Measurements from ENCODE around the gene POFUT1. TPM values are rescaled to one million over a fixed set of nuclear protein-coding genes. Genes with fewer than 3 reads are reported as not detected.
A peak's percentile ranks its signal among the peaks of the same experiment; 100 is the strongest.

Gene POFUT1
- total RNA-seq: 10 to 100 TPM; 24.2 to 40.2 (median 28.7) TPM
- long read RNA-seq, full-length matches to known transcripts: 1 of 1 reads
- long read RNA-seq, partial matches to known transcripts: 0 of 1 reads
- long read RNA-seq, other reads (novel, unspliced or antisense): 0 of 1 reads

- no peaks in the 10 kb centered on the region for H3K27me3 ChIP-seq
- peaks cover 0 to 4% (median 0%) of the 10 kb centered on the region in 4 donors for H3K36me3 ChIP-seq
- no peaks in the 10 kb centered on the region for H3K9me3 ChIP-seq
- H3K4me1 ChIP-seq: peaks cover 0 to 58% (median 25%) of the 10 kb centered on the region in 4 donors
- ATAC-seq (peak; percentile 90 to 97 (median 94)), DNase-seq (peak; percentile 93 to 94 (median 93))
- intact Hi-C loops (cut with DNase I): no loop called here
- TF ChIP-seq POLR2A (IDR thresholded peaks at IDR 0.05) (peak; percentile 91), CTCF (IDR thresholded peaks at IDR 0.05) (peak in 2 of 4 donors; percentile 6 to 27)
- 2% methylated on average over 8 of the region's 74 CpGs for WGBS (ENCODE audit: insufficient coverage, low coverage, low lambda C conversion rate, missing lambda C conversion rate)
- H3K27ac ChIP-seq: peak within 1 kb of the TSS; percentile 87 to 93 (median 92)
- peak within 1 kb of the TSS; percentile 85 to 99 (median 96) for H3K4me3 ChIP-seq
These were observed at the start of gene POFUT1, which contains the start of gene PLAGL2 for GRCh38 chr20:32207626-32208498. Gene POFUT1, plus strand, starts transcription at chr20:32207880. Its CDS starts 62 bp downstream, at chr20:32207942. Gene PLAGL2, minus strand, starts transcription at chr20:32207743. Its CDS starts 5,565 bp downstream, at chr20:32202178.

- Histone ChIP-seq H3K27me3 (no peaks in the 10 kb centered on the region), H3K9me3 (no peaks in the 10 kb centered on the region), H3K36me3 (peaks cover 0 to 71% (median 28%) of the 10 kb centered on the region in 4 donors), H3K4me3 (no peak overlapping the region), H3K27ac (no peak overlapping the region), H3K4me1 (peaks cover 0 to 13% (median 5%) of the 10 kb centered on the region in 4 donors)
- intact Hi-C loops (cut with DNase I): loop anchor here in 1 of 2 donors (10.0 kb wide), 1 partner anchor 66 kb away; no protein-coding TSS in a partner anchor
- ATAC-seq: no peak
- TF ChIP-seq CTCF (IDR thresholded peaks at IDR 0.05) (no peak), POLR2A (IDR thresholded peaks at IDR 0.05) (no peak)
- 89% methylated on average over 6 of the region's 11 CpGs for WGBS (ENCODE audit: insufficient coverage, low coverage, low lambda C conversion rate, missing lambda C conversion rate)
- DNase-seq: peak in 2 of 3 donors; percentile 17 to 24
These were observed 49.3 kb upstream of the POFUT1 start for GRCh38 chr20:32158351-32158750.

GRCh38 chr20:32158943-32159660 lies 48.6 kb upstream of the POFUT1 start:
- TF ChIP-seq CTCF (IDR thresholded peaks at IDR 0.05): no peak
- TF ChIP-seq POLR2A (IDR thresholded peaks at IDR 0.05): no peak
- peaks cover 0 to 64% (median 27%) of the 10 kb centered on the region in 4 donors for H3K36me3 ChIP-seq
- H3K4me1 ChIP-seq: peaks cover 0 to 13% (median 5%) of the 10 kb centered on the region in 4 donors
- H3K9me3 ChIP-seq: no peaks in the 10 kb centered on the region
- ATAC-seq: no peak
- intact Hi-C loops (cut with DNase I): loop anchor here in 1 of 2 donors (10.0 kb wide), 1 partner anchor 66 kb away; no protein-coding TSS in a partner anchor
- no peak overlapping the region for H3K27ac ChIP-seq
- no peak overlapping the region for H3K4me3 ChIP-seq
- 100% methylated on average over 2 of the region's 4 CpGs for WGBS (ENCODE audit: insufficient coverage, low coverage, low lambda C conversion rate, missing lambda C conversion rate)
- no peaks in the 10 kb centered on the region for H3K27me3 ChIP-seq
- peak in 2 of 3 donors; percentile 5 to 6 for DNase-seq

GRCh38 chr20:32159766-32160221 lies 47.9 kb upstream of the POFUT1 start:
- Histone ChIP-seq H3K4me1 (peaks cover 0 to 10% (median 4%) of the 10 kb centered on the region in 4 donors), H3K27ac (no peak overlapping the region), H3K4me3 (no peak overlapping the region), H3K36me3 (peaks cover 0 to 64% (median 25%) of the 10 kb centered on the region in 4 donors), H3K27me3 (no peaks in the 10 kb centered on the region), H3K9me3 (no peaks in the 10 kb centered on the region)
- no peak for TF ChIP-seq POLR2A (IDR thresholded peaks at IDR 0.05)
- no peak for TF ChIP-seq CTCF (IDR thresholded peaks at IDR 0.05)
- DNase-seq (peak in 2 of 3 donors; percentile 36 to 39), ATAC-seq (no peak)
- intact Hi-C loops (cut with DNase I): loop anchor here in 1 of 2 donors (10.0 kb wide), 1 partner anchor 65 kb away; no protein-coding TSS in a partner anchor
- WGBS (ENCODE audit: insufficient coverage, low coverage, low lambda C conversion rate, missing lambda C conversion rate): 86% methylated on average over 4 of the region's 5 CpGs
